Glutamatergic neuron (in vitro differentiated cells): ENCODE results near the gene RUNDC3A. TPM values are rescaled to one million over a fixed set of nuclear protein-coding genes. Genes with fewer than 3 reads are reported as not detected.

Source experiments
- DNase-seq: peaks from one replicate; pipeline ENCODE4 v3.0.0; 2022
- H3K27ac Mint-ChIP-seq: one replicate; pipeline ENCODE4 v1.8.0; 2020; ENCODE audit warnings: mild to moderate bottlenecking, mixed read lengths, inconsistent platforms; ENCODE audit not compliant: unreplicated experiment
- H3K27me3 Mint-ChIP-seq: one replicate; pipeline ENCODE4 v1.8.0; 2020; ENCODE audit warnings: mild to moderate bottlenecking, moderate library complexity, mixed read lengths, inconsistent platforms; ENCODE audit not compliant: unreplicated experiment
- H3K36me3 Mint-ChIP-seq: one replicate; pipeline ENCODE4 v1.8.0; 2020; ENCODE audit warnings: mild to moderate bottlenecking, mixed read lengths, inconsistent platforms; ENCODE audit not compliant: unreplicated experiment
- H3K4me1 Mint-ChIP-seq: one replicate; pipeline ENCODE4 v1.8.0; 2020; ENCODE audit warnings: mild to moderate bottlenecking, low read depth, mixed read lengths, inconsistent platforms; ENCODE audit not compliant: unreplicated experiment
- H3K4me3 Mint-ChIP-seq: one replicate; pipeline ENCODE4 v1.8.0; 2020; ENCODE audit warnings: mild to moderate bottlenecking, mixed read lengths, inconsistent platforms; ENCODE audit not compliant: unreplicated experiment
- H3K9me3 Mint-ChIP-seq: one replicate; pipeline ENCODE4 v1.8.0; 2020; ENCODE audit warnings: mild to moderate bottlenecking, moderate library complexity, mixed read lengths, inconsistent platforms; ENCODE audit not compliant: unreplicated experiment
- total RNA-seq: library from RNA; stranded (reverse); fragmentation: NEBNext Ultra II Directional; extraction: Animal tissue kit (Norgen Biotek cat#: 25700); gene quantifications from one replicate; pipeline ENCODE4 v1.2.1, GENCODE V29; 2021; ENCODE audit not compliant: unreplicated experiment
- TF ChIP-seq, protein P1 (sequence below): fragments of 200-600 bp; sonication (generic); IDR thresholded peaks from one replicate; pipeline ENCODE4 v1.5.0; 2021; ENCODE audit not compliant: partially characterized antibody, unreplicated experiment

RUNDC3A gene
- total RNA-seq, 1 donor from 2014 or later = 282 TPM

DNA sequence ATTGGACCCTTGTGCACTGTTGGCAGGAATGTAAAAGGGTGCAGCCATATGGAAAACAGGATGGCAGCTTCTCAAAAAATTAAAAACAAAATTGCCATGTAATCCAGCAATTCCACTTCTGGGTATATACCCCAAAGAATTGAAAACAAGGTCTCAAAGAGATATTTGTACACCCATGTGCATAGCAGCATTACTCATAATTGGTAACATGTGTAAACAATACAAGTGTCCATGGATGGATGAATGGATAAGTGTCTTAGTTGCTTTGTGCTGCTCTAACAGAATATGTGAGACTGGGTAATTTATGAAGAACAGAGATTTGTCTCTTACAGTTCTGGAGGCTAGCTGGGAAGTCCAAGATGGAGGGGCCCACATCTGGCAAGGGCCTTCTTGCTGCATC, 3.8 kb upstream of the RUNDC3A start:
- TF ChIP-seq, protein P1, sequence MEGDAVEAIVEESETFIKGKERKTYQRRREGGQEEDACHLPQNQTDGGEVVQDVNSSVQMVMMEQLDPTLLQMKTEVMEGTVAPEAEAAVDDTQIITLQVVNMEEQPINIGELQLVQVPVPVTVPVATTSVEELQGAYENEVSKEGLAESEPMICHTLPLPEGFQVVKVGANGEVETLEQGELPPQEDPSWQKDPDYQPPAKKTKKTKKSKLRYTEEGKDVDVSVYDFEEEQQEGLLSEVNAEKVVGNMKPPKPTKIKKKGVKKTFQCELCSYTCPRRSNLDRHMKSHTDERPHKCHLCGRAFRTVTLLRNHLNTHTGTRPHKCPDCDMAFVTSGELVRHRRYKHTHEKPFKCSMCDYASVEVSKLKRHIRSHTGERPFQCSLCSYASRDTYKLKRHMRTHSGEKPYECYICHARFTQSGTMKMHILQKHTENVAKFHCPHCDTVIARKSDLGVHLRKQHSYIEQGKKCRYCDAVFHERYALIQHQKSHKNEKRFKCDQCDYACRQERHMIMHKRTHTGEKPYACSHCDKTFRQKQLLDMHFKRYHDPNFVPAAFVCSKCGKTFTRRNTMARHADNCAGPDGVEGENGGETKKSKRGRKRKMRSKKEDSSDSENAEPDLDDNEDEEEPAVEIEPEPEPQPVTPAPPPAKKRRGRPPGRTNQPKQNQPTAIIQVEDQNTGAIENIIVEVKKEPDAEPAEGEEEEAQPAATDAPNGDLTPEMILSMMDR = no peak
- Mint-ChIP-seq H3K4me3 (no peak overlapping the region), H3K27ac (no peak overlapping the region), H3K9me3 (peaks cover 7% of the 10 kb centered on the region), H3K36me3 (no peaks in the 10 kb centered on the region), H3K4me1 (peaks cover 7% of the 10 kb centered on the region), H3K27me3 (peaks cover 5% of the 10 kb centered on the region)
- no peak for DNase-seq

DNA sequence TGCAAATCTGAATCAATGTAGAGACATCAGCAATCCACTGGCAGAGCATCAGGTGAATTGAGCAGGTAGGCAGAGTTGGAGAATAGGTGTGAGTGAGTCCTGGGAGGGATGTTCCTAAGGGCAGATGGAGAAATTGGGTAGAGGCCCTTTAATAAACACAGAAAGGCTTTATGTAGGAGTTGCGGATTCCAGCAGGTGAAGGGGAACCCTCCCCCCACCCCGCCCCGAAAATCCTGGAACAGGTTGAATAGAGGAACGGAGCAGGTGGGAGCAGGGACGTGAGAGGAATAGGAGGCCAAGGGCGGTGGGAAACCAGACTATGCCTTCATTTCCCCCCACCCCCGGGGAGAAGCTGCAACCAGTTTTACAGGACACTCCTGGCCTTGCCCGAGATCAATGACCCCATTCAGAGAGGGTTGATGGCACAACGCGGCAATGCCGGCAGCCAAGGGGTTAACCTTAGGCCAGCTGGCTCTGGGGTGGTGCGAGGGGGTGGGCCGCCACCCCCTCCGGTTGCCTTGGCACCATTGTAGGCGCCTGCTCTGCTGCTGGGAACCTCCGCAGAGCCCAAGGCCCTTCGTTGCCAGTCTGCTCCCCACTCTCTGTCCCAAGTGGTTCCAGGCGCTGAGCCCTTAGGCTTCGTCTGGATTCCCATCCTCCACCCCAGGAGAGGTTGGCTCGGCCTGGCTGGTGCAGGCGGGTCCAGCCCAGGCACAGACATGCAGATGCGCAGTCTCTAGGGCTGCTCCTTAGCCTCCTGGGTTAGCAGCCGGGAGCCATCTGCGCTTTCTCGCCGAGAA, 814 bp upstream of the RUNDC3A start:
- H3K27ac Mint-ChIP-seq = peak overlapping the region; percentile 80
- peaks cover 28% of the 10 kb centered on the region for H3K4me1 Mint-ChIP-seq
- peaks cover 11% of the 10 kb centered on the region for H3K9me3 Mint-ChIP-seq

DNA sequence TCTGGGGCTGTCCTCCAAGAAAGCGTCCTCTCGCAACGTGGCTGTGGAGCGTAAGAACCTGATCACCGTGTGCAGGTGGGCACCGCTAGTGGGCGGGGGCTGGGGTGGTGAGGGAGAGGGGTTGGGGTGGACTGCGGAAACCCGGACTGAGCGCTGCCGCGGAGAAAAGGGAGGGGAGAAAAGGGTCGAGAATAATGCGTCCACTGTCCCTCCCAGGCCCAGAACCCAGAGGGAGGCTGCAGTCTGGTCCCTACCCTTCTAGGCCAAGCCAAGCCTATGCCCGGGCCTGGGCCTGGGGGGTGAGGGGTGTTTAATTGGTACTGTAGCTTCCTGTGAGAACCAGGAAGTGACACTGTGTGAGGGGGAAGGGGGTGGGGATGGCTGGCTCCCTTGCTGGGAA, 464 bp downstream of the RUNDC3A start:
- TF ChIP-seq, protein P1 = no peak
- Mint-ChIP-seq H3K4me1 (peaks cover 29% of the 10 kb centered on the region), H3K4me3 (peak overlapping the region; percentile 94), H3K27me3 (peaks cover 14% of the 10 kb centered on the region), H3K36me3 (peaks cover 1% of the 10 kb centered on the region), H3K27ac (peak overlapping the region; percentile 81), H3K9me3 (peaks cover 11% of the 10 kb centered on the region)
- DNase-seq = peak; percentile 59

More for the DNA sequence above, 814 bp upstream of the RUNDC3A start:
- peak overlapping the region; percentile 86 for H3K4me3 Mint-ChIP-seq
- peaks cover 14% of the 10 kb centered on the region for H3K27me3 Mint-ChIP-seq
- peak; percentile 91 for DNase-seq
- H3K36me3 Mint-ChIP-seq = no peaks in the 10 kb centered on the region
- TF ChIP-seq, protein P1 = no peak

DNA sequence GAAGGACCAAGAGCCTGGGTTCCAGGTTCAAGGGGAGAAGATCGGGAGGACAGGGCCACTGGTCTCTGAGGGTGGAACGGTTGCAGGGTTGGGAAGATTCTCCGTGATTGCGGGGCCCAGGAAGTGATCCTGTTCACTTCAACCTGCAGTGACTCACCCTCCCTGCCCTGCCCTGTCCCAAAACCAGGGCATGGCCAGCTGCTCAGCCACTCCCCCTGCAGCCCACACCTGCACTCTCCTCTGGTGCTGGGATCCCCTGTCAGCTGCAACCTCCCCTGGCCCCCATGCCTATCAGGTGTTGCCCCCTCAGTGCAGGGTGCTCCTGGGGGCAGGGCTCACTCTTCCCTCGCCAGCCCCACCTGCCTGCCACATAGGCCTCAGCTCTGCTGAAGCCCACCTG, 1.1 kb downstream of the RUNDC3A start:
- peak overlapping the region; percentile 94 for H3K4me3 Mint-ChIP-seq
- peaks cover 32% of the 10 kb centered on the region for H3K4me1 Mint-ChIP-seq
- H3K36me3 Mint-ChIP-seq = peaks cover 5% of the 10 kb centered on the region
- TF ChIP-seq, protein P1 = no peak
- no peak for DNase-seq
- peaks cover 14% of the 10 kb centered on the region for H3K27me3 Mint-ChIP-seq
- H3K9me3 Mint-ChIP-seq = peaks cover 12% of the 10 kb centered on the region
- H3K27ac Mint-ChIP-seq = peak overlapping the region; percentile 89

DNA sequence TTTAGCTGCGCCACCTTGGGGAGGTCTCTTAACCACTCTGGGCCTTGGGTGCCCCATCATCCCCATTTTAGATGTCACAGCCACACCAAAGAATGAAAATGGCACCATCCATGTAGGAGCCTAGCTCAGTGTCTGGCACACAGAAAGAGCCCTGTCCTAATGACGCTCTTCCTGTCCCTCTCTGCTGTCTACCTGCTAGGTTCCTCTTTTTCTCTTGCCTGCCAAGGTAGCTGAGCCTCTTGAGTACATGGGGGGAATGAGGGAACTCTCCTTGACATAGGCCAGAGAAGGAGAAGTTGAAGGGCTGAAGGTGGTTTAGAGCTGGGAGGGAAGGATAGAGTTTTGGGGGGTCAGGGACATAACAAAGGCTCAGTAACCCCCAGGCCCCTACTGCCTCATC, 1.8 kb downstream of the RUNDC3A start:
- H3K4me3 Mint-ChIP-seq = peak overlapping the region; percentile 94
- peaks cover 14% of the 10 kb centered on the region for H3K27me3 Mint-ChIP-seq
- H3K27ac Mint-ChIP-seq = peak overlapping the region; percentile 89
- H3K4me1 Mint-ChIP-seq = peaks cover 32% of the 10 kb centered on the region
- no peak for DNase-seq
- peaks cover 5% of the 10 kb centered on the region for H3K36me3 Mint-ChIP-seq
- TF ChIP-seq, protein P1 = no peak
- H3K9me3 Mint-ChIP-seq = peaks cover 12% of the 10 kb centered on the region
